Measurements from ENCODE around the gene CDYL. TPM values are rescaled to one million over a fixed set of nuclear protein-coding genes. Genes with fewer than 3 reads are reported as not detected.

CDYL gene
- total RNA-seq, 4 donors from 2014 or later = 41.9 to 52.3 (median 45.7) TPM

DNA sequence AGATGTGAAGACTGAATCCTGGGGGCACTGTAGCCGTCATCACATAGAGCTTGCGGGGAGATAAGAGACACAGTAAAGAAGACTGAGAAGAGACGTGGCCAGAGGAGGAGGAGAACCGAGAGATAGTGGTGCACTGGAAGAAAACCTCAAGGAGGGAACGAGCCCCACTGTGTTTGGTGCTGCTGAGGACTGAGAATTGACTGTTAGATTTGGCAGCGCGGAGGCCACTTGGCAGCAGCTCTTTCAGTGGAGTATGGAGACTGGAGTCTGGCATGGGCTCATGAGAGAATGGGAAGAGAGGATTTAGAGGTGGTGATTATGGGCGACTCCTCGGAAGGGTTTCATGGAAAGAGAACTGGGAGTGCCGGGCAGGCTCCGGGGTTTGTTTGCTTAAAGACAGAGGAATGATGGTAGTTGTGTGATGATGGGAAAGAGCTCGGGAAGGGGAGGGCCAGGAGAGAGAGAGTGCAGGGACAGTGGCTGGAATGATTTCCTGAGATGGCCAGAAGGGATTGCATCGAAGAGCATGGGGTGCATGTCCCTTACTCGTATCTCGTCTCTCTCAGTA, 18.0 kb downstream of the CDYL start:
- intact Hi-C loops (cut with DNase I) = no loop called here
- 65% methylated on average over 15 of the region's 15 CpGs for WGBS
- no peak for DNase-seq (ENCODE audit: extremely low spot score)

DNA sequence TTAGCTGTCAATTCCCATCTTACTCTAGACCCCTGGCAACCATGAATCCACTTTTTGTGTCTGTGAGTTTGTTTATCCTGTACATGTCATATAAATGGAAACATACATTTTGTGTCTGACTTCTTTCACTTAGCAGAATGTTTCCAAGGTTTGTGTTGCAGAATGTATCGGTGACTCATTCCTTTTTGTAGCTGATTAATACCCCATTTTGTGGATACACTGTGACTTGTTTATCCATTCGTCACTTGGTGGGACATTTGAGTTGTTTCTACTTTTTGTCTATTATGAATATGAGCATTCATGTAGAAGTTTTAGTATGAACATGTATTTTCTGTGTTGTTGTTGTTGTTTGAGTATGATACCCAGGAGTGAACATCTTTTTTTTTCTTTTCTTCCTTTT, 21.4 kb downstream of the CDYL start:
- peaks cover 5 to 28% (median 13%) of the 10 kb centered on the region in 4 donors for H3K4me1 ChIP-seq
- no peak for DNase-seq (ENCODE audit: extremely low spot score)
- WGBS = 72% methylated on average over 2 of the region's 2 CpGs
- peaks cover 0 to 11% (median 4%) of the 10 kb centered on the region in 4 donors for H3K9me3 ChIP-seq
- TF ChIP-seq POLR2A (IDR thresholded peaks at IDR 0.05; ENCODE audit: low read depth) = no peak
- no peak for TF ChIP-seq POLR2AphosphoS5 (IDR thresholded peaks at IDR 0.05)
- TF ChIP-seq, protein P1, sequence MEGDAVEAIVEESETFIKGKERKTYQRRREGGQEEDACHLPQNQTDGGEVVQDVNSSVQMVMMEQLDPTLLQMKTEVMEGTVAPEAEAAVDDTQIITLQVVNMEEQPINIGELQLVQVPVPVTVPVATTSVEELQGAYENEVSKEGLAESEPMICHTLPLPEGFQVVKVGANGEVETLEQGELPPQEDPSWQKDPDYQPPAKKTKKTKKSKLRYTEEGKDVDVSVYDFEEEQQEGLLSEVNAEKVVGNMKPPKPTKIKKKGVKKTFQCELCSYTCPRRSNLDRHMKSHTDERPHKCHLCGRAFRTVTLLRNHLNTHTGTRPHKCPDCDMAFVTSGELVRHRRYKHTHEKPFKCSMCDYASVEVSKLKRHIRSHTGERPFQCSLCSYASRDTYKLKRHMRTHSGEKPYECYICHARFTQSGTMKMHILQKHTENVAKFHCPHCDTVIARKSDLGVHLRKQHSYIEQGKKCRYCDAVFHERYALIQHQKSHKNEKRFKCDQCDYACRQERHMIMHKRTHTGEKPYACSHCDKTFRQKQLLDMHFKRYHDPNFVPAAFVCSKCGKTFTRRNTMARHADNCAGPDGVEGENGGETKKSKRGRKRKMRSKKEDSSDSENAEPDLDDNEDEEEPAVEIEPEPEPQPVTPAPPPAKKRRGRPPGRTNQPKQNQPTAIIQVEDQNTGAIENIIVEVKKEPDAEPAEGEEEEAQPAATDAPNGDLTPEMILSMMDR (IDR thresholded peaks at IDR 0.05) = no peak
- no peak for TF ChIP-seq EP300 (IDR thresholded peaks at IDR 0.05)
- no peaks in the 10 kb centered on the region for H3K27me3 ChIP-seq
- intact Hi-C loops (cut with DNase I) = no loop called here
- no peaks in the 10 kb centered on the region for H3K36me3 ChIP-seq
- H3K27ac ChIP-seq (replicated peaks in 1 of 4) = no peak overlapping the region
- H3K4me3 ChIP-seq = no peak overlapping the region

More for the DNA sequence above, 18.0 kb downstream of the CDYL start:
- Histone ChIP-seq H3K4me3 (no peak overlapping the region), H3K4me1 (peaks cover 13 to 38% (median 22%) of the 10 kb centered on the region in 4 donors), H3K27me3 (no peaks in the 10 kb centered on the region), H3K9me3 (peaks cover 0 to under 1% (median 0%) of the 10 kb centered on the region in 4 donors), H3K36me3 (no peaks in the 10 kb centered on the region), H3K27ac (replicated peaks in 1 of 4) (no peak overlapping the region)
- TF ChIP-seq POLR2AphosphoS5 (IDR thresholded peaks at IDR 0.05) (no peak), EP300 (IDR thresholded peaks at IDR 0.05) (no peak), POLR2A (IDR thresholded peaks at IDR 0.05; ENCODE audit: low read depth) (no peak)
- TF ChIP-seq, protein P1 (IDR thresholded peaks at IDR 0.05) = no peak

DNA sequence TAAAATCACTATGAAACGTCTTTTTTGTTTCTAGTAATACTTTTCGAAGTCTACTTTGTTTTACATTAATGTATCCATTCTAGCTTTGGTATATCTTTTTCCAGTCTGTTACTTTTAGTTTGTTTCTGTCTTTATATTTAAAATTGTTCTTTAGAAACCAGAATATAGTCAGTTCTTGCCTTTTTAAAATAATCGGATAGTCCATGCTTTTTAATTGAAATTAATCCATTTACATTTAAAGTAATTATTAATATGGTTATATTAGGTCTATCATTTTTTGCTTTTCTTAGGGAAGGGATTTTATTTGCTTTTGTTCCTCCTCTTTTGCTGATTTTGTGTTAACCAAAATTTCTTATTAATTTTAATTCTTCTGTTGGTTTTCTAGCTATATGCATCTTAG, 23.7 kb downstream of the CDYL start:
- no peaks in the 10 kb centered on the region for H3K36me3 ChIP-seq
- 100% methylated on average over 3 of the region's 3 CpGs for WGBS
- H3K4me3 ChIP-seq = no peak overlapping the region
- peaks cover 15 to 28% (median 22%) of the 10 kb centered on the region in 4 donors for H3K4me1 ChIP-seq
- no peak overlapping the region for H3K27ac ChIP-seq (replicated peaks in 1 of 4)
- TF ChIP-seq EP300 (IDR thresholded peaks at IDR 0.05) (no peak), POLR2A (IDR thresholded peaks at IDR 0.05; ENCODE audit: low read depth) (no peak), POLR2AphosphoS5 (IDR thresholded peaks at IDR 0.05) (no peak)
- TF ChIP-seq, protein P1 (IDR thresholded peaks at IDR 0.05) = no peak
- no peak for DNase-seq (ENCODE audit: extremely low spot score)
- intact Hi-C loops (cut with DNase I) = no loop called here
- H3K9me3 ChIP-seq = peaks cover 0 to 11% (median 4%) of the 10 kb centered on the region in 4 donors
- no peaks in the 10 kb centered on the region for H3K27me3 ChIP-seq

- H3K27me3 ChIP-seq = no peaks in the 10 kb centered on the region
- peaks cover 0 to 11% (median 4%) of the 10 kb centered on the region in 4 donors for H3K9me3 ChIP-seq
- no peak for DNase-seq (ENCODE audit: extremely low spot score)
- H3K4me3 ChIP-seq = no peak overlapping the region
- no peaks in the 10 kb centered on the region for H3K36me3 ChIP-seq
- WGBS = 85% methylated on average over 3 of the region's 3 CpGs
- TF ChIP-seq POLR2AphosphoS5 (IDR thresholded peaks at IDR 0.05) = no peak
- no peak for TF ChIP-seq EP300 (IDR thresholded peaks at IDR 0.05)
- TF ChIP-seq, protein P1 (IDR thresholded peaks at IDR 0.05) = no peak
- no peak for TF ChIP-seq POLR2A (IDR thresholded peaks at IDR 0.05; ENCODE audit: low read depth)
- intact Hi-C loops (cut with DNase I) = no loop called here
- H3K4me1 ChIP-seq = peaks cover 15 to 32% (median 23%) of the 10 kb centered on the region in 4 donors
- no peak overlapping the region for H3K27ac ChIP-seq (replicated peaks in 1 of 4)
These were observed 24.5 kb downstream of the CDYL start for GRCh38 chr6:4800662-4801061.
